ENCODE data around the gene DNAJB2. TPM values are rescaled to one million over a fixed set of nuclear protein-coding genes. Genes with fewer than 3 reads are reported as not detected.

Gene DNAJB2
- total and polyA plus RNA-seq, 7 donors: 27.4 to 73.9 (median 42.1) TPM

- Histone ChIP-seq H3K4me3 (no peak overlapping the region), H3K36me3 (no peaks in the 10 kb centered on the region), H3K4me1 (no peaks in the 10 kb centered on the region), H3K27ac (no peak overlapping the region), H3K27me3 (peaks cover 8 to 34% (median 21%) of the 10 kb centered on the region in 3 donors), H3K9me3 (peaks cover 0 to 4% (median 1%) of the 10 kb centered on the region in 4 donors)
- WGBS, 2 donors: 74 to 97% methylated on average over 2 of the region's 2 CpGs
- DNase-seq: no peak
- intact Hi-C loops (cut with DNase I): no loop called here
- TF ChIP-seq POLR2AphosphoS5 (IDR thresholded peaks at IDR 0.05) (no peak), EP300 (IDR thresholded peaks at IDR 0.05) (no peak), POLR2A (IDR thresholded peaks at IDR 0.05) (no peak), CTCF (IDR thresholded peaks at IDR 0.05) (no peak)
Observed at GRCh38 chr2:219334076-219334475, 54.9 kb downstream of the DNAJB2 start.

- Histone ChIP-seq H3K4me1 (no peaks in the 10 kb centered on the region), H3K9me3 (peaks cover 0 to 3% (median 1%) of the 10 kb centered on the region in 4 donors), H3K27me3 (peaks cover 8 to 34% (median 21%) of the 10 kb centered on the region in 3 donors), H3K36me3 (no peaks in the 10 kb centered on the region), H3K4me3 (no peak overlapping the region), H3K27ac (no peak overlapping the region)
- DNase-seq: no peak
- WGBS, 2 donors: 28 to 51% methylated on average over 5 of the region's 5 CpGs
- TF ChIP-seq POLR2AphosphoS5 (IDR thresholded peaks at IDR 0.05) (no peak), CTCF (IDR thresholded peaks at IDR 0.05) (no peak), EP300 (IDR thresholded peaks at IDR 0.05) (no peak), POLR2A (IDR thresholded peaks at IDR 0.05) (no peak)
- intact Hi-C loops (cut with DNase I): no loop called here
Observed at GRCh38 chr2:219335373-219335786, 56.2 kb downstream of the DNAJB2 start.

Small RNAs within 50 kb of the gene (small RNA-seq; reads per million reads assigned to genes)
- gene MIR153-1: 0 to 0.11 (median 0) reads per million in 3 donors

Other genes starting within 250 kb of the DNAJB2 start
- gene CFAP65, start 237.8 kb upstream of the DNAJB2 start, total RNA-seq: not detected
- gene CFAP65, start 237.8 kb upstream of the DNAJB2 start, polyA plus RNA-seq: under 1 TPM; under 0.01 to 0.10 (median under 0.01) TPM
- not detected for gene IHH, start 218.4 kb upstream of the DNAJB2 start, total RNA-seq
- gene IHH, start 218.4 kb upstream of the DNAJB2 start, polyA plus RNA-seq: 10 to 100 TPM; 12.9 to 36.1 (median 21.6) TPM
- 10 to 100 TPM; 15.1 to 22.5 (median 18.4) TPM for gene NHEJ1, start 118.6 kb upstream of the DNAJB2 start, total RNA-seq
- gene NHEJ1, start 118.6 kb upstream of the DNAJB2 start, polyA plus RNA-seq: 10 to 100 TPM; 23.6 to 60.1 (median 50.2) TPM
- gene SLC23A3, start 109.3 kb upstream of the DNAJB2 start, total RNA-seq: 1 to 10 TPM in 1 of 4 donors, under 1 TPM in 3; 0.14 to 3.9 (median 0.67) TPM
- 1 to 10 TPM in 2 of 3 donors, under 1 TPM in 1; 0.60 to 6.5 (median 1.6) TPM for gene SLC23A3, start 109.3 kb upstream of the DNAJB2 start, polyA plus RNA-seq
- gene CNPPD1, start 102.4 kb upstream of the DNAJB2 start, total RNA-seq: 10 to 100 TPM; 24.1 to 38.5 (median 34.1) TPM
- 10 to 100 TPM; 53.5 to 79.5 (median 59.4) TPM for gene CNPPD1, start 102.4 kb upstream of the DNAJB2 start, polyA plus RNA-seq
- 10 to 100 TPM; 37.3 to 48.2 (median 43.2) TPM for gene RETREG2, start 101.1 kb upstream of the DNAJB2 start, total RNA-seq
- 10 to 100 TPM; 36.6 to 81.3 (median 43.5) TPM for gene RETREG2, start 101.1 kb upstream of the DNAJB2 start, polyA plus RNA-seq
- gene ZFAND2B, start 72.6 kb upstream of the DNAJB2 start, total RNA-seq: 10 to 100 TPM; 26.9 to 55.8 (median 45.6) TPM
- 100 to 1,000 TPM in 1 of 3 donors, 10 to 100 TPM in 2; 52.4 to 103 (median 95.5) TPM for gene ZFAND2B, start 72.6 kb upstream of the DNAJB2 start, polyA plus RNA-seq
- 10 to 100 TPM; 11.8 to 23.0 (median 16.1) TPM for gene ABCB6, start 60.4 kb upstream of the DNAJB2 start, total RNA-seq
- 10 to 100 TPM in 1 of 3 donors, 1 to 10 TPM in 1, not detected in 1; 4.8 to 39.3 TPM for gene ABCB6, start 60.4 kb upstream of the DNAJB2 start, polyA plus RNA-seq
- gene ATG9A, start 49.7 kb upstream of the DNAJB2 start, total RNA-seq: 10 to 100 TPM; 28.8 to 32.0 (median 29.8) TPM
- gene ATG9A, start 49.7 kb upstream of the DNAJB2 start, polyA plus RNA-seq: 10 to 100 TPM in 2 of 3 donors, 1 to 10 TPM in 1; 7.6 to 40.6 (median 10.2) TPM
- gene ANKZF1, start 49.6 kb upstream of the DNAJB2 start, total RNA-seq: 10 to 100 TPM; 28.1 to 52.6 (median 41.1) TPM
- gene ANKZF1, start 49.6 kb upstream of the DNAJB2 start, polyA plus RNA-seq: 10 to 100 TPM in 1 of 3 donors, 1 to 10 TPM in 2; 9.0 to 36.9 (median 9.7) TPM
- 10 to 100 TPM in 1 of 4 donors, 1 to 10 TPM in 3; 6.9 to 26.0 (median 8.2) TPM for gene GLB1L, start 33.9 kb upstream of the DNAJB2 start, total RNA-seq
- 1 to 10 TPM; 2.1 to 4.3 (median 3.6) TPM for gene GLB1L, start 33.9 kb upstream of the DNAJB2 start, polyA plus RNA-seq
- 10 to 100 TPM; 12.2 to 19.9 (median 18.2) TPM for gene STK16, start 33.9 kb upstream of the DNAJB2 start, total RNA-seq
- gene STK16, start 33.9 kb upstream of the DNAJB2 start, polyA plus RNA-seq: 10 to 100 TPM; 45.3 to 61.7 (median 57.1) TPM
- not detected for gene TUBA4B, start 26.1 kb upstream of the DNAJB2 start, total RNA-seq
- gene TUBA4B, start 26.1 kb upstream of the DNAJB2 start, polyA plus RNA-seq: not detected
- gene TUBA4A, start 25.4 kb upstream of the DNAJB2 start, total RNA-seq: 100 to 1,000 TPM in 1 of 4 donors, 10 to 100 TPM in 3; 47.1 to 109 (median 55.0) TPM
- 10 to 100 TPM; 74.4 to 95.4 (median 76.9) TPM for gene TUBA4A, start 25.4 kb upstream of the DNAJB2 start, polyA plus RNA-seq
- gene PTPRN, start 30.0 kb downstream of the DNAJB2 start, total RNA-seq: 1 to 10 TPM; 1.2 to 8.8 (median 7.9) TPM
- gene PTPRN, start 30.0 kb downstream of the DNAJB2 start, polyA plus RNA-seq: 1 to 10 TPM in 1 of 3 donors, not detected in 2; 3.6 TPM
- not detected for gene RESP18, start 53.4 kb downstream of the DNAJB2 start, total RNA-seq
- gene RESP18, start 53.4 kb downstream of the DNAJB2 start, polyA plus RNA-seq: not detected
- 10 to 100 TPM; 43.2 to 62.8 (median 53.1) TPM for gene DNPEP, start 108.5 kb downstream of the DNAJB2 start, total RNA-seq
- gene DNPEP, start 108.5 kb downstream of the DNAJB2 start, polyA plus RNA-seq: 100 to 1,000 TPM; 108 to 137 (median 132) TPM
- over 10,000 TPM in 3 of 4 donors, 1,000 to 10,000 TPM in 1; 7,366 to 30,562 (median 13,340) TPM for gene DES, start 139.0 kb downstream of the DNAJB2 start, total RNA-seq
- gene DES, start 139.0 kb downstream of the DNAJB2 start, polyA plus RNA-seq: 100 to 1,000 TPM in 2 of 3 donors, 10 to 100 TPM in 1; 35.1 to 264 (median 162) TPM
- 100 to 1,000 TPM; 123 to 321 (median 194) TPM for gene SPEG, start 155.5 kb downstream of the DNAJB2 start, total RNA-seq
- 10 to 100 TPM in 2 of 3 donors, 1 to 10 TPM in 1; 6.0 to 25.4 (median 13.4) TPM for gene SPEG, start 155.5 kb downstream of the DNAJB2 start, polyA plus RNA-seq
- 10 to 100 TPM; 13.9 to 24.7 (median 21.3) TPM for gene GMPPA, start 219.5 kb downstream of the DNAJB2 start, total RNA-seq
- 10 to 100 TPM; 42.6 to 52.8 (median 44.2) TPM for gene GMPPA, start 219.5 kb downstream of the DNAJB2 start, polyA plus RNA-seq
- gene ASIC4, start 235.1 kb downstream of the DNAJB2 start, total RNA-seq: under 1 TPM in 1 of 4 donors, not detected in 3; under 0.01 TPM
- gene ASIC4, start 235.1 kb downstream of the DNAJB2 start, polyA plus RNA-seq: under 1 TPM in 1 of 3 donors, not detected in 2; 0.07 TPM

Data from sigmoid colon (tissue), 7 donors.